Measurements from ENCODE around the gene CRY1.

Gene CRY1

GRCh38 chr12:107105410-107105703, 12.0 kb upstream of the CRY1 start:
- TF ChIP-seq SIN3A (IDR thresholded peaks at IDR 0.05; ENCODE audit: borderline replicate concordance, insufficient read depth, low read length) (no peak), POLR2AphosphoS5 (IDR thresholded peaks at IDR 0.05; ENCODE audit: low read depth, low read length) (no peak), TAF1 (IDR thresholded peaks at IDR 0.05; ENCODE audit: borderline replicate concordance, insufficient read depth, low read length) (no peak), FOXP2 (optimal IDR thresholded peaks at IDR 0.05; ENCODE audit: borderline replicate concordance, extremely low read depth, extremely low read length, insufficient read depth) (no peak), REST (IDR thresholded peaks at IDR 0.05; ENCODE audit: insufficient read depth in 1 of 2, low read depth in 2 of 2, low read length in 2 of 2) (no peak)

- TF ChIP-seq FOXP2 (optimal IDR thresholded peaks at IDR 0.05; ENCODE audit: borderline replicate concordance, extremely low read depth, extremely low read length, insufficient read depth) (no peak), SIN3A (IDR thresholded peaks at IDR 0.05; ENCODE audit: borderline replicate concordance, insufficient read depth, low read length) (no peak), POLR2AphosphoS5 (IDR thresholded peaks at IDR 0.05; ENCODE audit: low read depth, low read length) (no peak), TAF1 (IDR thresholded peaks at IDR 0.05; ENCODE audit: borderline replicate concordance, insufficient read depth, low read length) (no peak), REST (IDR thresholded peaks at IDR 0.05; ENCODE audit: insufficient read depth in 1 of 2, low read depth in 2 of 2, low read length in 2 of 2) (no peak)
These were observed 10.2 kb upstream of the CRY1 start for GRCh38 chr12:107103516-107103915.

GRCh38 chr12:107103097-107103496, 9.7 kb upstream of the CRY1 start:
- TF ChIP-seq TAF1 (IDR thresholded peaks at IDR 0.05; ENCODE audit: borderline replicate concordance, insufficient read depth, low read length) (no peak), POLR2AphosphoS5 (IDR thresholded peaks at IDR 0.05; ENCODE audit: low read depth, low read length) (no peak), REST (IDR thresholded peaks at IDR 0.05; ENCODE audit: insufficient read depth in 1 of 2, low read depth in 2 of 2, low read length in 2 of 2) (no peak), SIN3A (IDR thresholded peaks at IDR 0.05; ENCODE audit: borderline replicate concordance, insufficient read depth, low read length) (no peak), FOXP2 (optimal IDR thresholded peaks at IDR 0.05; ENCODE audit: borderline replicate concordance, extremely low read depth, extremely low read length, insufficient read depth) (no peak)

GRCh38 chr12:107102294-107102693, 8.9 kb upstream of the CRY1 start:
- no peak for TF ChIP-seq SIN3A (IDR thresholded peaks at IDR 0.05; ENCODE audit: borderline replicate concordance, insufficient read depth, low read length)
- no peak for TF ChIP-seq FOXP2 (optimal IDR thresholded peaks at IDR 0.05; ENCODE audit: borderline replicate concordance, extremely low read depth, extremely low read length, insufficient read depth)
- no peak for TF ChIP-seq POLR2AphosphoS5 (IDR thresholded peaks at IDR 0.05; ENCODE audit: low read depth, low read length)
- no peak for TF ChIP-seq TAF1 (IDR thresholded peaks at IDR 0.05; ENCODE audit: borderline replicate concordance, insufficient read depth, low read length)
- TF ChIP-seq REST (IDR thresholded peaks at IDR 0.05; ENCODE audit: insufficient read depth in 1 of 2, low read depth in 2 of 2, low read length in 2 of 2), result no peak

- TF ChIP-seq FOXP2 (optimal IDR thresholded peaks at IDR 0.05; ENCODE audit: borderline replicate concordance, extremely low read depth, extremely low read length, insufficient read depth) (no peak), REST (IDR thresholded peaks at IDR 0.05; ENCODE audit: insufficient read depth in 1 of 2, low read depth in 2 of 2, low read length in 2 of 2) (no peak), TAF1 (IDR thresholded peaks at IDR 0.05; ENCODE audit: borderline replicate concordance, insufficient read depth, low read length) (no peak), SIN3A (IDR thresholded peaks at IDR 0.05; ENCODE audit: borderline replicate concordance, insufficient read depth, low read length) (no peak), POLR2AphosphoS5 (IDR thresholded peaks at IDR 0.05; ENCODE audit: low read depth, low read length) (no peak)
These were observed 8.3 kb upstream of the CRY1 start for GRCh38 chr12:107101651-107102050.

All from PFSK-1 (cell line).